Neutrophil (primary cell): ENCODE results near the gene ATP13A4.

Experiments used
- H3K27ac ChIP-seq: fragments of 200-600 bp; sonication (generic); 2 replicates; pipeline ENCODE4 v1.5.1; 2016; ENCODE audit warnings: mild to moderate bottlenecking, moderate library complexity
- H3K27me3 ChIP-seq: fragments of 200-600 bp; sonication (generic); 2 replicates; pipeline ENCODE4 v1.6.0; 2016; ENCODE audit warnings: mild to moderate bottlenecking
- H3K36me3 ChIP-seq: fragments of 200-600 bp; sonication (generic); 2 replicates; pipeline ENCODE4 v1.5.1; 2017
- H3K4me1 ChIP-seq, 2 experiments: fragments of 200-600 bp in 1 of 2; sonication (generic) in 1 of 2; 1 replicate in 1 of 2; 2 replicates in 1 of 2; pipeline versions ENCODE4 v1.5.1 to v1.6.1; 2013 to 2016; ENCODE audit warnings: low read depth in 1 of 2, low read length in 1 of 2, mild to moderate bottlenecking in 1 of 2, moderate library complexity in 1 of 2; ENCODE audit not compliant: control insufficient read depth in 1 of 2, insufficient read depth in 1 of 2
- H3K4me3 ChIP-seq, 2 experiments: fragments of 200-600 bp in 1 of 2; sonication (generic) in 1 of 2; 1 replicate in 1 of 2; 2 replicates in 1 of 2; pipeline ENCODE4 v1.5.1; 2013 to 2016; ENCODE audit warnings: low read depth in 1 of 2, low read length in 1 of 2, mild to moderate bottlenecking in 1 of 2, moderate library complexity in 1 of 2
- H3K9me3 ChIP-seq: fragments of 200-600 bp; sonication (generic); 2 replicates; pipeline ENCODE4 v1.5.1; 2016
- TF ChIP-seq, protein P1 (sequence below): fragments of 200-600 bp; sonication (generic); IDR thresholded peaks from 2 replicates; pipeline ENCODE4 v1.5.1; 2016; ENCODE audit warnings: antibody characterized with exemption

ATP13A4 gene

DNA sequence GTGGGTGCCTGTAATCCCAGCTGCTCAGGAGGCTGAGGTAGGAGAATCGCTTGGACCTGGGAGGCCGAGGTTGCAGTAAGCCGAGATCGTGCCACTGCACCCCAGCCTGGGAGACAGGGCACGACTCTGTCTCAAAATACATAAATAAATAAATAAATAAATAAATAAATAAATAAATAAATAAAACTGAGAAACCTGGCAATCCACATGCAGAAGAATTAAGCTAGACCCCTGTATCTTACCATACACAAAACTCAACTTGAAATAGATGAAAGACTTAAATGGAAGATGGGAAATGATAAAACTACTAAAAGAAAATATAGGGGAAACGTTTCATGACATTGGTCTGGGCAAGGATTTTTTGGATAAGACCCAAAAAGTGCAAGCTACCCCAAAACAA lies 58.0 kb downstream of the ATP13A4 start:
- H3K27me3 ChIP-seq = no peaks in the 10 kb centered on the region
- H3K27ac ChIP-seq = no peak overlapping the region
- TF ChIP-seq, protein P1, sequence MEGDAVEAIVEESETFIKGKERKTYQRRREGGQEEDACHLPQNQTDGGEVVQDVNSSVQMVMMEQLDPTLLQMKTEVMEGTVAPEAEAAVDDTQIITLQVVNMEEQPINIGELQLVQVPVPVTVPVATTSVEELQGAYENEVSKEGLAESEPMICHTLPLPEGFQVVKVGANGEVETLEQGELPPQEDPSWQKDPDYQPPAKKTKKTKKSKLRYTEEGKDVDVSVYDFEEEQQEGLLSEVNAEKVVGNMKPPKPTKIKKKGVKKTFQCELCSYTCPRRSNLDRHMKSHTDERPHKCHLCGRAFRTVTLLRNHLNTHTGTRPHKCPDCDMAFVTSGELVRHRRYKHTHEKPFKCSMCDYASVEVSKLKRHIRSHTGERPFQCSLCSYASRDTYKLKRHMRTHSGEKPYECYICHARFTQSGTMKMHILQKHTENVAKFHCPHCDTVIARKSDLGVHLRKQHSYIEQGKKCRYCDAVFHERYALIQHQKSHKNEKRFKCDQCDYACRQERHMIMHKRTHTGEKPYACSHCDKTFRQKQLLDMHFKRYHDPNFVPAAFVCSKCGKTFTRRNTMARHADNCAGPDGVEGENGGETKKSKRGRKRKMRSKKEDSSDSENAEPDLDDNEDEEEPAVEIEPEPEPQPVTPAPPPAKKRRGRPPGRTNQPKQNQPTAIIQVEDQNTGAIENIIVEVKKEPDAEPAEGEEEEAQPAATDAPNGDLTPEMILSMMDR = no peak
- H3K9me3 ChIP-seq = no peaks in the 10 kb centered on the region
- no peaks in the 10 kb centered on the region for H3K36me3 ChIP-seq
- peaks cover 23 to 26% of the 10 kb centered on the region in 2 experiments for H3K4me1 ChIP-seq
- H3K4me3 ChIP-seq = no peak overlapping the region

DNA sequence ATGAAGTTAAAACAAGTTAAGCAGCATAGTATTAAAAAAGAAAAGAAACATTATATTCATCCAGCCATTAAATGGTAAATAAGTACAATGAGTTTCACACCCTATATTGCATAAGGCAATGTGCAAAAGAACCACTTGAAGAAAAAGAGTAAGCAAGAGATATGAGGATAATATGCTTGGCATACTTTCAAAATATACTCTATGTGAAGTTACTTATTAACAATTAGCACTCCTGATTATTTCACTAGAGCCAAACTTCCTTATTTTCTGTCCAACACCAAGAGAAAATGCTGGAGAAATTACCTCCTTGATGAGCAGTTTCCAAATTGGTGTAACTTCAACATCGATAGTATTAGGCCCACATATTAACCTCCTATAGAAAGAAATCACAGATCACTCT lies 63.7 kb downstream of the ATP13A4 start:
- no peaks in the 10 kb centered on the region for H3K36me3 ChIP-seq
- peaks cover 5% of the 10 kb centered on the region for H3K27me3 ChIP-seq
- no peak overlapping the region for H3K4me3 ChIP-seq

DNA sequence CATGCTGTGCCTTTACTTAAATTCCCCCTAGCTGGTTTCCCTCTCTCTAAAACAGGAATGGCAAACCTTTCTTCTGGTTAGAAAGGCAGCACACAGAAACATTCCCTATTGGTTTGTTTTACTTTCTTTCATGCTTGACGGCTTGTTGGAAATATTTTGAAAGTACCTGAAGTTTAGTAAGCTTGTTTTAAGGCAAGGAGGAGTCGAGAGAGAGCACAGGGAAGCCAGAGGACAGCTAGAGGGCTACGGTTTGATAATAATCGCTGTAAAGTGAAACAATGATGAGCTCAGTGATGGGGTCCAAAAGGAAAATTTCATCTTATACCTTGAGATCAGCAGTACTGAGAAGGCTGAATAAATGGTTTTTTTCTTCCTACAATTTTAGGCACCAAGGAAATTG lies 64.1 kb downstream of the ATP13A4 start:
- Histone ChIP-seq H3K36me3 (no peaks in the 10 kb centered on the region), H3K27me3 (peaks cover 5% of the 10 kb centered on the region), H3K9me3 (no peaks in the 10 kb centered on the region), H3K4me1 (no peaks in the 10 kb centered on the region), H3K27ac (no peak overlapping the region), H3K4me3 (no peak overlapping the region)
- TF ChIP-seq, protein P1 = no peak

More for the DNA sequence above, 63.7 kb downstream of the ATP13A4 start:
- TF ChIP-seq, protein P1 = no peak
- Histone ChIP-seq H3K27ac (no peak overlapping the region), H3K9me3 (no peaks in the 10 kb centered on the region), H3K4me1 (no peaks in the 10 kb centered on the region)

DNA sequence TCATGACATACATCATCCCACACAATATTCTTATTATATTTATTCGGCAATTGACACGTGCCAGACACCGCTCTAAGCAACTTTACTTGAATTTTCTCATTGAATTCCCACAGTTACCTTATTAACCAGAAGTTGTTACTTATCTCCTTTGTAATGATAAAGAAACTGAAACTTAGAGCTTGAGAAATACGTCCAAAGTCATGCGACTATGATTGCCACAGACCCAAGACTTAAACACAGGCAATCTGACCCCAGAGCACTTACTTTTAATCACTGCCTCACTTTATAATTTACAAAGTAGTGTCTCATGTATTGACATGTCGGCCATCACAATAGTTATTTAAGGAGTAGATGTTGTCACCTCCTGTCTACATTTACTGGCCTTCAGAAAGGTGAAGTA lies 64.7 kb downstream of the ATP13A4 start:
- TF ChIP-seq, protein P1 = no peak
- Histone ChIP-seq H3K27me3 (peaks cover 5% of the 10 kb centered on the region), H3K36me3 (no peaks in the 10 kb centered on the region), H3K4me3 (no peak overlapping the region), H3K4me1 (no peaks in the 10 kb centered on the region), H3K9me3 (no peaks in the 10 kb centered on the region), H3K27ac (no peak overlapping the region)

DNA sequence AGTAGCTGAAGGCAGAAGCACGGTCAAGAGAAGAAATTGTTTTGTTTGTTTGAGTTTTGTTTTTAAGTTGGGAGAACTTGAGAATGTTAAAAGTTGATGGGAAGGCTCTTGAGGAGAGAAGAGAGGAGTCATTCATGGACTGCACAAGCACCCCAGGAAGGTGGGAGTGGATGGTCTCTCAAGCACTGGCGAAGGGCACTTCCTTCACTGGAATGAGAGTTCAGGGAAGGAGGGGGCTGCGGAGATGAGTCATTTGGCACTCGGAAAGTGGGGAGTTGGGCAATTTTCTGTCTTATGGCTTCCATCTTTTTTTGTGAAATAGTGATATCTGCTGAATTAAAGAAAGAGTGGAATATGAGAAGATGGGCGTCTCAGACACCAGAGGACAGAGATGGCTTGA lies 66.0 kb downstream of the ATP13A4 start:
- H3K27ac ChIP-seq = no peak overlapping the region
- no peak overlapping the region for H3K4me3 ChIP-seq
- TF ChIP-seq, protein P1 = no peak
- no peaks in the 10 kb centered on the region for H3K36me3 ChIP-seq
- H3K4me1 ChIP-seq = no peaks in the 10 kb centered on the region
- H3K27me3 ChIP-seq = peaks cover 5% of the 10 kb centered on the region
- H3K9me3 ChIP-seq = no peaks in the 10 kb centered on the region

DNA sequence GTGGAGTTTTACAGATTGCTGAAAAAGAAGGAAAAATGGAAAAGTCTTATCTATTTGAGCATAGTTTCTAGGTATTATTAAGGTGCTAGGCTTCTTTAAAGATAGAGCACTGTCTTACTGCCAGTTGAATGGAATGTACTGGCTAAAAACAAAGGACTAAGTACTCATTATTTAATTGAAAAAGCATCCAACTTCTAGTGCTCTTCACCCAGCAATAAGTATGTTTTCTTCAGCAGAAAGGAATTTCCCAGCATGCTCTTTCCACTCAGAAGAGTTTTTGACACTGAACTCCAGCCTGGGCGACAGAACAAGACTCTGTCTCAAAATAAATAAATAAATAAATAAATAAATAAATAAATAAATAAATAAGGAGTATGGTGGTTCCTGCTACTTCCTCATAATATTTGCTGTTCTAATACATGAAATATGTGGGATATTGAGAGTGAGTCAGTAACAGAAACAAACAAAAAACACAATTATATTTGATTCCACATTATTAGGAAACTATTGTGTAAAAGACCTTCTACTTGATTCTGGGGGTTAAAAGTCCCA lies 70.6 kb downstream of the ATP13A4 start:
- Histone ChIP-seq H3K27me3 (peaks cover 5% of the 10 kb centered on the region), H3K36me3 (no peaks in the 10 kb centered on the region), H3K4me1 (no peaks in the 10 kb centered on the region), H3K4me3 (no peak overlapping the region), H3K9me3 (no peaks in the 10 kb centered on the region), H3K27ac (no peak overlapping the region)
- TF ChIP-seq, protein P1 = no peak
